IMR-90 (cell line): Measurements from ENCODE around the gene NANOS3. TPM values are rescaled to one million over a fixed set of nuclear protein-coding genes. Genes with fewer than 3 reads are reported as not detected.

ENCODE experiments used
- ATAC-seq: fragments of 200-7000 bp; cut with Tn5 transposase; 2 replicates; pipeline ENCODE4 v1.9.1; 2020; ENCODE audit warnings: low read depth, mild to moderate bottlenecking, moderate library complexity
- BruUV-seq: library from RNA; stranded (reverse); fragments of 400-500 nt; replicated peaks from 2 replicates; lab custom pipeline; 2021; lab: Mats Ljungman, UMichigan
- CTCF ChIA-PET: fragments of 300-600 bp; formaldehyde crosslinking; extraction: SDS; loops from one replicate; lab custom pipeline; 2021; ENCODE audit warnings: antibody characterized with exemption; lab: Yijun Ruan, JAX
- POLR2A ChIA-PET: fragments of 300-600 bp; sonication (Branson Sonifier 250); formaldehyde crosslinking; loops from one replicate; lab custom pipeline; 2022; ENCODE audit warnings: antibody characterized with exemption; ENCODE audit not compliant: unreplicated experiment; lab: Charles Lee
- DNase-seq: peaks from one replicate; pipeline ENCODE4 v3.0.0; 2013
- H2AFZ ChIP-seq: replicated peaks from 2 replicates; pipeline ENCODE3; 2013; ENCODE audit warnings: low read length, mild to moderate bottlenecking; ENCODE audit not compliant: poor library complexity
- H2AK5ac ChIP-seq: 2 replicates; pipeline ENCODE4 v1.6.1; 2013; ENCODE audit warnings: low read depth, low read length, inconsistent platforms
- H2AK9ac ChIP-seq: replicated peaks from 2 replicates; pipeline ENCODE3; 2013; ENCODE audit warnings: mild to moderate bottlenecking, low read depth, low read length, moderate library complexity; ENCODE audit not compliant: poor library complexity
- H2BK120ac ChIP-seq: 2 replicates; pipeline ENCODE4 v1.6.1; 2013; ENCODE audit warnings: low read depth, low read length, inconsistent platforms
- H2BK15ac ChIP-seq: 3 replicates; pipeline ENCODE4 v1.6.1; 2013; ENCODE audit warnings: low read depth, low read length, inconsistent platforms
- H2BK20ac ChIP-seq: 2 replicates; pipeline ENCODE4 v1.6.1; 2013; ENCODE audit warnings: low read depth, mild to moderate bottlenecking, inconsistent platforms, low read length, moderate library complexity
- H2BK5ac ChIP-seq: 2 replicates; pipeline ENCODE4 v1.6.1; 2013; ENCODE audit warnings: mild to moderate bottlenecking, low read depth, low read length, inconsistent platforms; ENCODE audit not compliant: poor library complexity, severe bottlenecking
- H3K14ac ChIP-seq: replicated peaks from 2 replicates; pipeline ENCODE4 v1.6.1; 2013; ENCODE audit warnings: low read depth, low read length, inconsistent platforms
- H3K18ac ChIP-seq: 2 replicates; pipeline ENCODE4 v1.6.1; 2013; ENCODE audit warnings: low read depth, low read length, control low read depth
- H3K23ac ChIP-seq: 2 replicates; pipeline ENCODE4 v1.6.1; 2013; ENCODE audit warnings: low read depth, low read length, inconsistent platforms
- H3K27ac ChIP-seq: 2 replicates; pipeline ENCODE4 v1.5.1; 2013; ENCODE audit warnings: mild to moderate bottlenecking, control low read depth, low read length; ENCODE audit not compliant: insufficient read depth
- H3K27me3 ChIP-seq: 2 replicates; pipeline ENCODE4 v1.6.1; 2013; ENCODE audit warnings: low read length; ENCODE audit not compliant: control insufficient read depth, insufficient read depth
- H3K36me3 ChIP-seq: 2 replicates; pipeline ENCODE4 v1.6.1; 2013; ENCODE audit warnings: low read length, mixed read lengths; ENCODE audit not compliant: control insufficient read depth, insufficient read depth
- H3K4ac ChIP-seq: 2 replicates; pipeline ENCODE4 v1.6.1; 2013; ENCODE audit warnings: low read depth, low read length, inconsistent platforms
- H3K4me1 ChIP-seq: 2 replicates; pipeline ENCODE4 v1.6.1; 2013; ENCODE audit warnings: low read length, mixed read lengths; ENCODE audit not compliant: control insufficient read depth, insufficient read depth
- H3K4me2 ChIP-seq: 2 replicates; pipeline ENCODE4 v1.6.1; 2013; ENCODE audit warnings: low read depth, mild to moderate bottlenecking, control low read depth, low read length, moderate library complexity
- H3K4me3 ChIP-seq: 2 replicates; pipeline ENCODE4 v1.5.1; 2013; ENCODE audit warnings: low read depth, mild to moderate bottlenecking, control low read depth, low read length, moderate library complexity; ENCODE audit not compliant: insufficient read depth
- H3K56ac ChIP-seq: 2 replicates; pipeline ENCODE4 v1.6.1; 2013; ENCODE audit warnings: low read length, inconsistent platforms; ENCODE audit not compliant: insufficient read depth; ENCODE audit errors: extremely low read depth
- H3K79me1 ChIP-seq, 2 experiments: 2 replicates each; pipeline ENCODE4 v1.6.1; 2013; ENCODE audit warnings: low read length in 2 of 2, inconsistent platforms in 1 of 2, low read depth in 1 of 2
- H3K9ac ChIP-seq: 2 replicates; pipeline ENCODE4 v1.6.1; 2013; ENCODE audit warnings: low read depth, low read length, control low read depth
- H3K9me1 ChIP-seq: 2 replicates; pipeline ENCODE4 v1.6.1; 2013; ENCODE audit warnings: low read length, inconsistent platforms; ENCODE audit not compliant: insufficient read depth
- H3K9me3 ChIP-seq: 2 replicates; pipeline ENCODE4 v1.6.1; 2013; ENCODE audit warnings: low read length; ENCODE audit not compliant: control insufficient read depth, insufficient read depth
- H4K20me1 ChIP-seq: 2 replicates; pipeline ENCODE4 v1.6.1; 2013; ENCODE audit warnings: low read length, inconsistent platforms; ENCODE audit not compliant: insufficient read depth
- H4K5ac ChIP-seq: 2 replicates; pipeline ENCODE4 v1.6.1; 2013; ENCODE audit warnings: mild to moderate bottlenecking, low read depth, low read length, control low read depth
- H4K8ac ChIP-seq, 2 experiments: 2 replicates each; pipeline ENCODE4 v1.6.1; 2013; ENCODE audit warnings: low read depth in 2 of 2, low read length in 2 of 2, control low read depth in 1 of 2, inconsistent platforms in 1 of 2
- H4K91ac ChIP-seq: 2 replicates; pipeline ENCODE4 v1.6.1; 2013; ENCODE audit warnings: low read depth, low read length, inconsistent platforms; ENCODE audit not compliant: insufficient read depth
- BHLHE40 ChIP-seq: fragments of 150-350 bp; IDR thresholded peaks from 2 replicates; pipeline ENCODE4 v1.6.1; 2016; ENCODE audit warnings: mild to moderate bottlenecking, low read depth, low read length
- CEBPB ChIP-seq: IDR thresholded peaks from 2 replicates; pipeline ENCODE4 v1.6.1; 2012; ENCODE audit warnings: low read depth, low read length, improper control_type of control experiment
- CHD1 ChIP-seq: IDR thresholded peaks from 2 replicates; pipeline ENCODE4 v1.6.1; 2012; ENCODE audit warnings: low read depth, low read length, improper control_type of control experiment
- ELK1 ChIP-seq: fragments of 150-350 bp; IDR thresholded peaks from 2 replicates; pipeline ENCODE4 v1.6.1; 2016; ENCODE audit warnings: low read depth, mild to moderate bottlenecking, low read length, moderate library complexity, borderline replicate concordance
- MAZ ChIP-seq: IDR thresholded peaks from 2 replicates; pipeline ENCODE4 v1.6.1; 2012; ENCODE audit warnings: low read depth, mild to moderate bottlenecking, low read length, improper control_type of control experiment, moderate library complexity, borderline replicate concordance
- MXI1 ChIP-seq: IDR thresholded peaks from 2 replicates; pipeline ENCODE4 v1.6.1; 2012; ENCODE audit warnings: low read depth, mild to moderate bottlenecking, low read length, moderate library complexity, borderline replicate concordance
- NFE2L2 ChIP-seq: fragments of 150-350 bp; IDR thresholded peaks from 2 replicates; pipeline ENCODE4 v1.6.1; 2016; ENCODE audit warnings: low read depth, mild to moderate bottlenecking, low read length
- POLR2A ChIP-seq: IDR thresholded peaks from 2 replicates; pipeline ENCODE4 v1.6.1; 2012; ENCODE audit warnings: mild to moderate bottlenecking, low read depth, low read length
- WGBS, 2 experiments: methylation state at CpG; one replicate each; pipeline versions ENCODE4 v1.1.5 to v1.1.7; 2013; ENCODE audit warnings: missing lambda C conversion rate in 2 of 2; ENCODE audit not compliant: insufficient read length in 1 of 2; ENCODE audit errors: extremely low coverage in 2 of 2; 5-methylcytosine and 5-hydroxymethylcytosine counted together
- dilution Hi-C: fragments of 300-500 bp; cut with HindIII; formaldehyde crosslinking; loops from one replicate; pipeline ENCODE4 v1.14.3; 2018; ENCODE audit warnings: low sequenced_read_pairs; ENCODE audit not compliant: unreplicated experiment
- in situ Hi-C: fragments of 300-500 bp; cut with MboI; formaldehyde crosslinking; loops from 3 replicates; pipeline ENCODE4 v1.14.3; 2019; ENCODE audit warnings: low sequenced_read_pairs, inconsistent platforms, mixed read lengths
- intact Hi-C: fragments of 100-400 bp; cut with micrococcal nuclease; formaldehyde crosslinking; loops from 2 replicates; pipeline ENCODE4 v1.10.0; 2022
- polyA plus RNA-seq, 3 experiments: library from polyadenylated mRNA; depleted of rRNA; stranded (reverse); fragments of >200 nt; gene quantifications; 2 replicates each; pipeline ENCODE4 v1.2.3, GENCODE V29; 2012; ENCODE audit warnings: low replicate concordance in 1 of 3
- total RNA-seq: library from RNA; depleted of rRNA; stranded (reverse); fragments of >200 nt; gene quantifications from 2 replicates; pipeline ENCODE4 v1.2.3, GENCODE V29; 2012

The NANOS3 gene
- total and polyA plus RNA-seq, 2 of the 4 experiments (the other 2 are of a cell fraction) = 0.63 TPM; not detected in 1

- Histone ChIP-seq H2AK9ac (peak overlapping the region; percentile 84), H3K36me3 (peaks cover 24% of the 10 kb centered on the region), H3K4ac (peak overlapping the region; percentile 96), H3K4me1 (peaks cover 34% of the 10 kb centered on the region), H3K79me1 (peaks cover 12 to 41% of the 10 kb centered on the region in 2 experiments), H2BK5ac (peak overlapping the region; percentile 88), H2AFZ (peak overlapping the region; percentile 24), H4K5ac (peak overlapping the region; percentile 41; the same call in 1 of the 2 replicates), H4K91ac (peak overlapping the region; percentile 91), H4K8ac (peak overlapping the region; percentile 68 to 72), H3K4me3 (peak overlapping the region; percentile 95), H3K27ac (peak overlapping the region; percentile 97), H2AK5ac (peak overlapping the region; percentile 95), H3K9me1 (no peaks in the 10 kb centered on the region), H3K9me3 (no peaks in the 10 kb centered on the region), H3K23ac (peak overlapping the region; percentile 95), H2BK120ac (peak overlapping the region; percentile 69; the same call in 1 of the 2 replicates), H3K18ac (peak overlapping the region; percentile 67), H3K56ac (peak overlapping the region; percentile 77), H3K4me2 (peak overlapping the region; percentile 95), H2BK20ac (peak overlapping the region; percentile 16; the same call in 1 of the 2 replicates), H2BK15ac (no peak overlapping the region), H3K9ac (peak overlapping the region; percentile 98), H3K14ac (peak overlapping the region; percentile 93), H3K27me3 (no peaks in the 10 kb centered on the region), H4K20me1 (peaks cover 70% of the 10 kb centered on the region)
- 23% methylated on average over 10 of the region's 23 CpGs; no CpG with 5 or more reads in 1 of the 2 experiments for WGBS, 2 experiments
- dilution Hi-C loops = no loop called here
- intact Hi-C loops = no loop called here
- no peak for DNase-seq
- POLR2A ChIA-PET = interaction anchor here (0.5 to 1.4 kb wide), 5 partner anchors 7 to 937 kb away, joined by 3 to 9 read pairs (median 5); partner anchors contain the start of gene PKN1
- in situ Hi-C loops = loop anchor here (10.0 to 25.0 kb wide), 2 partner anchors 686 to 1053 kb away; partner anchors contain the start of genes HOOK2, IER2, JUNB and STX10
- TF ChIP-seq ELK1 (no peak), CEBPB (no peak), CHD1 (peak; percentile 98; the same call in 1 of the 2 replicates), BHLHE40 (no peak; the same call in 1 of the 2 replicates), POLR2A (peak; percentile 81), MXI1 (0 out of 2 replicates have a peak, but pooled peaks have one; percentile 21), MAZ (0 out of 2 replicates have a peak, but pooled peaks have one; percentile 37), NFE2L2 (no peak)
- CTCF ChIA-PET = interaction anchor here (1.9 kb wide), 1 partner anchor 22 kb away, joined by 13 read pairs; no protein-coding TSS in a partner anchor
- peak; percentile 2; the same call in 1 of the 2 replicates for ATAC-seq
- no TSS peak for BruUV-seq
These were observed 36.4 kb upstream of the NANOS3 start for GRCh38 chr19:13840305-13841085.
